ENCODE data around the gene KRT75. TPM values are rescaled to one million over a fixed set of nuclear protein-coding genes. Genes with fewer than 3 reads are reported as not detected.

Gene KRT75
- total and polyA plus RNA-seq, 2 of the 4 experiments (the other 2 are of a cell fraction) = not detected

DNA sequence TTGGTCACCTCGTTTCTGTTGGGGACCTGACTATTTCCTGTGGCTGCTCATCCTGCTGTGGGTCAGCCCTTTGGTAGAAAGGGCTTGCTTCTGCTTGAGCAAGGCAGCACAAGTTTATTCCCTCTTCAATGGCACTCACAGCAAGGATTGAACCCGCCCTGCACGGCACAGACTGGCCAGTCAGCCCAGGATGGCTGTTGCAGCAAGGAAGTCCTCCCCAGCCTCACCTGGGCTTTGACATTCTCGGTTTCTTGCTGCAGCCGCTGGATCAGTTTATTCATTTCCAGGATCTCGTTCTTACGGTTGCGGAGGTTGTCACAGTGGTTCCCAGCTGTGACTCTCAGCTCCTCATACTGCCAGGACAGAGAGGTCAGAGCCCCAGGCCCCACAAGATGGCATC lies 37.5 kb downstream of the KRT75 start:
- H3K23ac ChIP-seq (ENCODE audit: low read depth, low read length) = no peak overlapping the region
- no peak overlapping the region for H3K18ac ChIP-seq (ENCODE audit: low read depth, low read length)
- no peak overlapping the region for H2AFZ ChIP-seq (replicated peaks; ENCODE audit: low read length, poor library complexity)
- dilution Hi-C loops (cut with HindIII; ENCODE audit: low sequenced_read_pairs, unreplicated experiment) (no loop called here), in situ Hi-C loops (cut with MboI; ENCODE audit: low sequenced_read_pairs) (no loop called here), intact Hi-C loops (cut with micrococcal nuclease) (no loop called here)
- no peak overlapping the region for H2BK20ac ChIP-seq (ENCODE audit: low read depth, low read length)
- no peak overlapping the region for H3K4ac ChIP-seq (ENCODE audit: low read depth, low read length)
- 0% methylated on average over 1 of the region's 8 CpGs; no CpG with 5 or more reads in 1 of the 2 experiments for WGBS, 2 experiments (ENCODE audit: extremely low coverage in 2 of 2, insufficient read length in 1 of 2)
- no peak overlapping the region for H3K9ac ChIP-seq (ENCODE audit: low read depth, low read length)
- H4K20me1 ChIP-seq (ENCODE audit: insufficient read depth, low read length) = no peaks in the 10 kb centered on the region
- H4K8ac ChIP-seq (ENCODE audit: low read depth in 2 of 2, low read length in 2 of 2) = no peak overlapping the region
- ATAC-seq (ENCODE audit: low read depth) (no peak), DNase-seq (no peak)
- H3K36me3 ChIP-seq (ENCODE audit: control insufficient read depth, insufficient read depth, low read length) = no peaks in the 10 kb centered on the region
- no peak overlapping the region for H2AK9ac ChIP-seq (replicated peaks; ENCODE audit: low read depth, low read length, poor library complexity)
- no peak overlapping the region for H3K4me2 ChIP-seq (ENCODE audit: low read depth, low read length)
- H3K4me1 ChIP-seq (ENCODE audit: control insufficient read depth, insufficient read depth, low read length) = no peaks in the 10 kb centered on the region
- ChIA-PET CTCF (no interaction called here), POLR2A (ENCODE audit: unreplicated experiment) (no interaction called here)
- H3K4me3 ChIP-seq (ENCODE audit: insufficient read depth, low read depth, low read length) = no peak overlapping the region
- BruUV-seq (replicated peaks) = no TSS peak
- no peaks in the 10 kb centered on the region for H3K79me1 ChIP-seq (ENCODE audit: low read depth in 1 of 2, low read length in 2 of 2)
- H3K56ac ChIP-seq (ENCODE audit: extremely low read depth, insufficient read depth, low read length) = no peak overlapping the region
- no peaks in the 10 kb centered on the region for H3K9me3 ChIP-seq (ENCODE audit: control insufficient read depth, insufficient read depth, low read length)
- H2BK5ac ChIP-seq (ENCODE audit: low read depth, low read length, poor library complexity, severe bottlenecking) = no peak overlapping the region
- H3K27me3 ChIP-seq (ENCODE audit: control insufficient read depth, insufficient read depth, low read length) = peaks cover 43% of the 10 kb centered on the region
- H2BK15ac ChIP-seq (ENCODE audit: low read depth, low read length) = no peak overlapping the region
- no peak overlapping the region for H2AK5ac ChIP-seq (ENCODE audit: low read depth, low read length)
- no peak overlapping the region for H3K14ac ChIP-seq (replicated peaks; ENCODE audit: low read depth, low read length)
- no peak overlapping the region for H4K91ac ChIP-seq (ENCODE audit: insufficient read depth, low read depth, low read length)
- H3K27ac ChIP-seq (ENCODE audit: insufficient read depth, low read length) = no peak overlapping the region
- no peak overlapping the region for H2BK120ac ChIP-seq (ENCODE audit: low read depth, low read length)
- TF ChIP-seq FOS (IDR thresholded peaks at IDR 0.05; ENCODE audit: low read depth, low read length) (no peak), MAFK (IDR thresholded peaks at IDR 0.05; ENCODE audit: low read depth, low read length) (no peak), CEBPB (IDR thresholded peaks at IDR 0.05; ENCODE audit: low read depth, low read length) (no peak), RFX5 (IDR thresholded peaks at IDR 0.05; ENCODE audit: low read depth, low read length) (no peak), CHD1 (IDR thresholded peaks at IDR 0.05; ENCODE audit: low read depth, low read length) (no peak), RCOR1 (IDR thresholded peaks at IDR 0.05; ENCODE audit: insufficient replicate concordance, low read length) (no peak)
- TF ChIP-seq, protein P1, sequence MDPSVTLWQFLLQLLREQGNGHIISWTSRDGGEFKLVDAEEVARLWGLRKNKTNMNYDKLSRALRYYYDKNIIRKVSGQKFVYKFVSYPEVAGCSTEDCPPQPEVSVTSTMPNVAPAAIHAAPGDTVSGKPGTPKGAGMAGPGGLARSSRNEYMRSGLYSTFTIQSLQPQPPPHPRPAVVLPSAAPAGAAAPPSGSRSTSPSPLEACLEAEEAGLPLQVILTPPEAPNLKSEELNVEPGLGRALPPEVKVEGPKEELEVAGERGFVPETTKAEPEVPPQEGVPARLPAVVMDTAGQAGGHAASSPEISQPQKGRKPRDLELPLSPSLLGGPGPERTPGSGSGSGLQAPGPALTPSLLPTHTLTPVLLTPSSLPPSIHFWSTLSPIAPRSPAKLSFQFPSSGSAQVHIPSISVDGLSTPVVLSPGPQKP (IDR thresholded peaks at IDR 0.05; ENCODE audit: borderline replicate concordance, low read depth, low read length) = no peak
- H4K5ac ChIP-seq (ENCODE audit: low read depth, low read length) = no peak overlapping the region
- H3K9me1 ChIP-seq (ENCODE audit: insufficient read depth, low read length) = no peaks in the 10 kb centered on the region

Measured in IMR-90 (cell line).